Measurements from ENCODE around the gene OR7D4.
"Not testable (repeated sequence)": the region's sequence is repeated elsewhere in the genome, so short reads cannot be mapped to it uniquely, and the experiment has no call there.

Gene OR7D4

DNA sequence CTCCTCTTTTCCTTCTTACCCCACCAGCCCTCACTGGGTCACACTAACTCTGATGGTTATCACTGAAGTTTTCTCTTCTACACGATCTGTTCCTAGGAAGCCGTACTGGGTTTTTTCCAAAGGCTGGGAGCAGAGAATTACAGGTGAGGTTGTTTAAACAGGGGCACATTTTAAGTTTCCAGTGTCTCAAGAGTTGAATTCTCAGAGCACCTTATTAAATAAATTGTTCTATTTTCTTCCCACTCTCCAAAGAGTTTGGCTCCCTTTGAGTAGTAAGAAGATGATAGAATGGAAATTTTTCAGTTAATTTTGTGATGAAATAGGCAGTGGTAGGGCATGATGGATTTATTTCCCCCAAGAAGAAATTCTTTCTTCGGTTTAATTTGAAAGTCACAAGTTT is at the start of gene OR7D4:
OR7D4 (minus strand) TSS at position 101 of the 400 bp plus-strand sequence. CDS start 4,752 bp downstream, outside the sequence.
- DNase-seq (ENCODE audit: low spot score) = no peak

DNA sequence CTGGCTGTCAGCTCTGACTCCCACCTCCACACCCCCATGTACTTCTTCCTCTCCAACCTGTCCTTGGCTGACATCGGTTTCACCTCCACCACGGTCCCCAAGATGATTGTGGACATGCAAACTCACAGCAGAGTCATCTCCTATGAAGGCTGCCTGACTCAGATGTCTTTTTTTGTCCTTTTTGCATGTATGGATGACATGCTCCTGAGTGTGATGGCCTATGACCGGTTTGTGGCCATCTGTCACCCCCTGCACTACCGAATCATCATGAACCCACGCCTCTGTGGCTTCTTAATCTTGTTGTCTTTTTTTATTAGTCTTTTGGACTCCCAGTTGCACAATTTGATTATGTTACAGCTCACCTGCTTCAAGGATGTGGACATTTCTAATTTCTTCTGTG is 31.8 kb upstream of the OR7D4 start:
- peak; percentile 51 for DNase-seq (ENCODE audit: low spot score)

DNA sequence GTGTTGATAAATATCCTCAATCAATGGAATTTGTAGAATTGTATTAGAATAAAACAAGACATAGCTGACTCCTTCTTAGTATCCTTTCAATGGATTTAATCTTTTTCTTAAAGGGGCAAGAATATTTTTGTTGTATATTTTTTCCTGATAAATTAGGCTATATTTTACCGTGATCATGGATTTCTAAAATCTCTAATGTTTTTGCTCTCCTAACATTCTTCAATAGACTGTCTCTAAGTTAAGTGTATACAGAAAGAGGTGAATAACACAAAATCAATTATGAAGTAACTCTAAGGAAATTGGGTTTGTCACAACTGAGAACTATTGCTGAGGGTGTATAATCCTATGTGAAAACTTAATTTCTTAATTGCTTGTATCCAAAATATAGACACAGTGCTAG is 31.2 kb upstream of the OR7D4 start, which contains the start of gene OR7E24:
OR7E24 (plus strand) TSS at position 301 of the 400 bp plus-strand sequence. CDS start 114 bp downstream, outside the sequence.
- no peak for DNase-seq (ENCODE audit: low spot score)

DNA sequence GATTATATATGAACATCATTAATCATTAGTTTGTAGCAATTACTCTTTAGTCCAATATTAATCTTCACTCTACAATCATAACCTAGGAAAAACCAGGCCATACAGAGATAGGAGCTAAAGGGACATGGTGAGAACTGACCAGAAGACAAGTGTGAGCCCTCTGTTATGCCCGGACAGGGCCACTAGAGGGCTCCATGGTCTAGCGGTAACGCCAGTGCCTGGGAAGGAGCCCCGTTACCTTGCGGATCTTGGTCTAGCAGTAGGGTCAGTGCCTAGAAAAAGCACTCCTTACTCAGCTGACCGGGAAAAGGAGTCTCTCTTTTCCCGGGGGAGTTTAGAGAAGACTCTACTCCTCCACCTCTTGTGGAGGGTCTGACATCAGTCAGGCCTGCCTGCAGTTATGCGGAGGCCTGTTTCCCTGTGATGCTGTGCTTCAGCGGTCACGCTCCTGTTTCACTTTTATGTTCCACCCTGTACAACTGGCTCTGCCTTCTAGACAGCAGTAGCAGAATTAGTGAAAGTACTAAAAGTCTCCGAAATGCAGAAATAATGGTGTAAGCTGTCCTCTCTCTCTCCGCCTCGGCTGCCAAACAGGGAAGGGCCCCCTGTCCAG is 13.8 kb downstream of the OR7D4 start:
- DNase-seq (ENCODE audit: low spot score) = peak; percentile 72

DNA sequence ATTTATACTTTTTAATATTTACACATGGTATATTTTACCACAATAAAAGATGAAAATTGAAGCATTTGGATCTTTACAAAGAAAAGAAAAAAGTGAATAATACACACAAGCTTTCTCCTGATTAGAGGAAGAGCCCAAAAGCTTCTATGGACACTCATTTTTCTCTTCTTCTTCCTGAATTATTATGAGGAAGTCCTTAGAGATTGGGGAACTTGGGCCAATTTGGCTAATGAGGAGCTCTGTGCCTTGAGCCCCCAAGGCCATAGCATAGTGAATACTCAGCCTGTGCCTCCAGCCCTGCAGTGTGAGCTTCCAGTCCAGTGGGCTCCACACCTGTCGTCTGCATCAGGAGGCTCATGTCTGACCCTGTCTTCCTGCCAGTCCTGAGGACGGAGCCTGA is 21.3 kb downstream of the OR7D4 start:
- not testable (repeated sequence) for DNase-seq (ENCODE audit: low spot score)

DNA sequence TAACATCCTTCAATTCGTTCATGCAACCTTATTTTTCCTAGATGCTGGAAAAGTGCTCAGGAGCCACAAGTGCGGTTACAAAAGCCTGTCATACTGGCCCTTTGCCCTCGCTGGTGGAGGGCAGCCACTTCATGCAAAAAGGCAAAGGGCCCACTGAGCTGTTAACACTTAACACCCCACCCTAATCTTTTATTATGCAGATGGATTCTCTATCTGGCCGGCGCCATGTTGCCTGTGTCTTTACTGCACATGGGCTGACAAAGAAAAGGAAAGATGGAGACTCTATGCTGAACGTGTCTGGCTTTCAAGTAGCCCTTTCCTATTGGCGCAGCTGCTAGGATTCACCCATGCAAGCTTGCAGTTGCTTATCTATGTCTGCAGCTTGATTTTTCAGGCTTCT is 29.9 kb downstream of the OR7D4 start:
- DNase-seq (ENCODE audit: low spot score) = no peak

DNA sequence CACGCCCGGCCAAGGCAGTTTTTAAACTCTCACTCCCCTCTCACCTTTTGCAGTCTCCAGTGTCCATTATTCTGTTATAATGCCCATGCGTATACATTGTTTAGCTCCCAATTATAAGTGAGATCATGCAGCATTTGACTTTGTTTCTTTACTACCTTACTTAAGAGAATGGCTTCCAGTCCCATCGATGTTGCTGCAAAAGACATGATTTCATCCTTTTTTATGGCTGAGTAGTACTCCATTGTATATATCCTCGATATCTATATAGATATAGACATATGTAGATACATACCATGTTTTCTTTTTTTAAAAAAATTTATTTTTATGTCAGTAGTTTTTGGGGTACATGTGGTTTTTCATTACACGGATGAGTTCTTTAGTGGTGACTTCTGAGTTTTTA is 32.2 kb downstream of the OR7D4 start:
- DNase-seq (ENCODE audit: low spot score) = no peak

DNA sequence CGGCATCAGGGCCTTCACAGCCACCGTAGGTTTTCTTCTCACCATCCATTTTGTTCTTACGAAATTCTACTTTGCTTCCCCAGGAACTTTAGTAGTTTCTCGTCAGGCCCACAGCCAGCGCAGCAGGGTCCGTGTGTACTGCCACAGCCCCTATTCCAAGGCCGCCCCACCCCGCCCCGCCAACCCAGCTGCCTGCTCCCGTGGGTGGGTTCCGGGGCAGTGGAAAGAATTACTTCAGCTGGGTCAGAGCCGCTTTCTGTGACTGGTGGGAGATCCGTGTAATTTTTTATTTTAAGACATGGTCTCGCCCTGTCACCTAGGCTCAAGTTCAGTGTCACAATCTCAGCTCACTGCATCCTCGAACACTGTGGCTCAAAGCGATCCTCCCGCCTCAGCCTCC is 36.4 kb downstream of the OR7D4 start:
- no peak for DNase-seq (ENCODE audit: low spot score)

DNA sequence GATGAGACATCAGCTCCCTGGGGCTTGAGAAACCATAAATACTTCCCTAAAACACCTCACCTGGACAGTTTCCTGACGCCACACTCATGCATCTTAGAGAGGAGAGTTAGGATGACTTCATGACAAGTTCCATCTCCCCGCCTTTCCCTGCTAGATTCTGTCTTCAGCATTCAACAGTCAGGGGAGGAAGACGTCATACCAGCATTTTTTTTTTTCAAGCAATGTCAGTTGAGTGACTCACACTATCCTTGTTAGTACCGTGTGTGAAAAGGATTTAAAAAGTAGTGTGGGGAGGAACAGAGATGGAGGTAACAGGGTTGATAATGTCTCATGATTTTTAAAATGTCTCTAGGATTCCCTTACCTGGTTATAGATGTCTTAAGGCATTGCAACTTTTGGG is 40.5 kb downstream of the OR7D4 start, which contains the start of gene OR7D2:
OR7D2 (plus strand) TSS at position 79 of the 400 bp plus-strand sequence. CDS start 6,803 bp downstream, outside the sequence.
- DNase-seq (ENCODE audit: low spot score) = peak; percentile 43

DNA sequence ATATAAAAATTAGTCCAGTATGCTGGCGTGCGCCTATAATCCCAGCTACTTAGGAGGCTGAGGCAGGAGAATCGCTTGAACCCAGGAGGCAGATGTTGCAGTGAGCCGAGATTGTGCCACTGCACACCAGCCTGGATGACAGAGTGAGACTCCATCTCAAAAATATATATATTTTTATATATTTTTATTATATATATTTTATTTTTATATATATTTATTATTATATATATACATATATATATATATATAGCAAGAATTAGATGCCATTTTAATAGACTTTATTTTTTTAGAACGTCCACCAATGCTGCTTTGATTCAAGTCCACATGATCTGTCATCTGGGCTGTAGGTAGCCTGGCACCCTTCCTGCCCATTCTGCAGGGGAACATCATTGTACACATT is 44.1 kb downstream of the OR7D4 start:
- no peak for DNase-seq (ENCODE audit: low spot score)

DNA sequence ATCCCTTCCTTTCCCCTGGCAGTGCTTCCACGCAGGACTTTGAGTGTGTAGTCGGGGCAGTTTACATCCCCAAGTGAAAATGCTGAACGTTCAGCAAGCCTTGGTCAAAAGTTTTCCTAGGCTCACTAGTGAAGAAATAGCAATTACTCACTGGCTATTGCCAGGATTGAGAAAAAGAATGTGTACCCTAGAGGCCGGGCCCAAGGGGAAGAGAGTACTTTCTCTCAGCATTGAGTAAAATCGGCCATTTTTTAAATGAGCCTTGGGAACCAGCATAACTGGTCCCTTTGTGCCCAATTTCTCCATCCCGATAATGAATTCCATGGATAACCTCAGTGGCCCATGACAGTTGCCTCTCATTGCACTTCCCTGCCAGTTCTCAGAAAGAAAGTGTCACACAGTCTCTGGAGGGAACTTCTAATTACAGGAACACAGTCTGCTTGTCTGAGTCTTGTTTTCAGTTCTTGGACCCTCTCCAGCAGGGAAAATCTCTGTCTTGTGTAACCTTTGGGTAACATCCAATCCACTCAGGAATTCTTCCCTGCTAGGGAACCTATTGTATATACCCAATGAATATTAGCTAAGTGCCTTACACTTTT is 47.9 kb downstream of the OR7D4 start:
- no peak for DNase-seq (ENCODE audit: low spot score)

DNA sequence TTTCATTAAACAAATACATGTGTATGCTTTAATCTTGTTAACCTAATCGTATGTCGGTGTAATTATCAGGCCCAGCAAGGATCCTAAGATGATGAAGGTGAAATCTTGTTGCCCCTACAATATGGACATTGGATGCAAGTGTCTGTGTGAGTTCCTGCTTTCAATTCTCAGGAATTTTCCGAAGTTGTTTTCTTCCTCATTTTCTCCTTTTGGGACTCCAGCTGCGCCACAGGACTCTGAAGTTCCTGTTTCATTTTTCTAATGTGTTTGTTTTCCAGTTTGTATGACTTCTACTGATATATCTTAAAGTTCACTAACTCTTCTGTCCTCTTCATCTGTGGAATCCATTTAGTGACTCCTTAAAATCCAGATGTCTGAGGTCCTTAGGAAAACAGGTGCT is 52.5 kb downstream of the OR7D4 start:
- no peak for DNase-seq (ENCODE audit: low spot score)

DNA sequence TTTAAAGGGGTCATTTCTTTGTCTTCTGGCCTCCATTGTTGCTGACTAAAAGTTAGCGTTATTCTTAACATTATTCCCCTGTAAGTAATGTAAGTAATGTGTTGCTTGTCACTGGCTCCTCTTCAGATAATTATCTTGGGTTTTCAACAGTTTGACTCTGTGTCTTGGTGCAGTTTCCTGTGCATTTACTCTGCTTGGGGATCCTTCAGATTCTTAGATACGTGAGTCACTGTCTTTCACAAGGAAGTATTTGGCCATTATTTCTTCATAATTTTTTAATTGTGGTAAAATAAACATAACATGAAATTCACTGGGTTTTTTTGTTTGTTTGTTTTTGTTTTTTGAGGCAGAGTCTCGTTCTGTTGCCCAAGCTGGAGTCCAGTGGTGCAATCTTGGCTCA is 54.1 kb downstream of the OR7D4 start:
- no peak for DNase-seq (ENCODE audit: low spot score)

DNA sequence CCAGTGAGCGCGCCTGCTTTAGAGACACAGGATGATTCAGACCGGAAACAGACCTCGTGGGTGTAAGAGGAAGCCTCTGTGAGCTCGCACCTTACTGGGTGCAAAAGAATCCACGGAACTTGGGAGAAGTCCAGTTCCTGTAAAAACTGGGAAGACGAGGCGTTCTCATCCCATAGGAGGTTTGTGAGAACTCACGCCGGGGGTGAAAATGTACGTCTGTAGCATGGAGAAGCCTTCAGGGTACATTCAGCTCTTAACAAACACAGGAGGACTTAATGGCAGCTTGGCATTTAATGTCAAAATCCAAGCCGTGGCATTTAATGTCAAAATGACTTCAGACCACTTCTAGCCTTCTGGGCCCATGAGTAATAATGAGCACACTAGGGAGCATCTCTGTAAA is 58.0 kb downstream of the OR7D4 start:
- no peak for DNase-seq (ENCODE audit: low spot score)
